ENCODE measurements around the gene B3GNT3. TPM values are rescaled to one million over a fixed set of nuclear protein-coding genes. Genes with fewer than 3 reads are reported as not detected.

Gene B3GNT3
- total and polyA plus RNA-seq, 2 of the 13 experiments (the other 11 are each of a cell fraction or from before 2014, with no cell fraction given), result 0.86 to 4.0 TPM

GRCh38 chr19:17841371-17841809 lies 46.5 kb downstream of the B3GNT3 start:
- H3K9me3 ChIP-seq (ENCODE audit: low read length), result no peaks in the 10 kb centered on the region
- in situ Hi-C loops (cut with HindIII; ENCODE audit: extremely low pct_ligation_motif_present, low pct_unique_long_range_greater_than_20kb) (no loop called here), intact Hi-C loops (cut with micrococcal nuclease; ENCODE audit: unreplicated experiment) (no loop called here)
- no peaks in the 10 kb centered on the region for H4K20me1 ChIP-seq (ENCODE audit: insufficient read depth, low read length)
- H3K4me1 ChIP-seq (ENCODE audit: insufficient read depth, low read length), result peaks cover under 1% of the 10 kb centered on the region; the same call in 1 of the 2 replicates
- no peak overlapping the region for H3K9ac ChIP-seq (ENCODE audit: insufficient read depth, low read depth, low read length)
- H3K4me3 ChIP-seq (replicated peaks in 1 of 3; ENCODE audit: insufficient read depth in 1 of 3, low read depth in 2 of 3, low read length in 3 of 3), result no peak overlapping the region
- 97% methylated on average over 20 of the region's 30 CpGs for WGBS (ENCODE audit: low lambda C conversion rate)
- H3K27me3 ChIP-seq (ENCODE audit: control insufficient read depth in 1 of 2, insufficient read depth in 2 of 2, low read length in 2 of 2), result no peaks in the 10 kb centered on the region; a peak in 1 of 5 replicates
- ChIA-PET POLR2A (interaction anchor here (1.4 kb wide), 1 partner anchor 18 kb away, joined by 3 read pairs; the partner anchor contains the start of gene RPL18A), CTCF (ENCODE audit: low intra/inter-chr PET ratio, low total read pairs) (no interaction called here)
- no peaks in the 10 kb centered on the region for H3K79me2 ChIP-seq (ENCODE audit: insufficient read depth, low read length)
- H3K4me2 ChIP-seq (ENCODE audit: low read depth, low read length), result no peak overlapping the region
- H3K36me3 ChIP-seq (replicated peaks in 1 of 2; ENCODE audit: control insufficient read depth in 1 of 2, insufficient read depth in 2 of 2, low read length in 2 of 2), result peaks cover 4 to 6% of the 10 kb centered on the region in 2 experiments; a peak in 2 of 5 replicates
- FAIRE-seq (no peak), DNase-seq (ENCODE audit: low spot score) (no peak), ATAC-seq (no peak)
- no peak overlapping the region for H2AFZ ChIP-seq (ENCODE audit: low read length)
- H3K27ac ChIP-seq (ENCODE audit: extremely low read length, insufficient read depth, low read length), result no peak overlapping the region
- BruUV-seq (replicated peaks), result no TSS peak
- no peak for TF ChIP-seq ATF6 (CRISPR knock-in tag; conservative IDR thresholded peaks at IDR 0.05)
- no peak for TF ChIP-seq KMT2B (CRISPR knock-in tag; IDR thresholded peaks at IDR 0.05)
- TF ChIP-seq, protein P1, sequence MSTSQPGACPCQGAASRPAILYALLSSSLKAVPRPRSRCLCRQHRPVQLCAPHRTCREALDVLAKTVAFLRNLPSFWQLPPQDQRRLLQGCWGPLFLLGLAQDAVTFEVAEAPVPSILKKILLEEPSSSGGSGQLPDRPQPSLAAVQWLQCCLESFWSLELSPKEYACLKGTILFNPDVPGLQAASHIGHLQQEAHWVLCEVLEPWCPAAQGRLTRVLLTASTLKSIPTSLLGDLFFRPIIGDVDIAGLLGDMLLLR (CRISPR knock-in tag; IDR thresholded peaks at IDR 0.05), result no peak
- TF ChIP-seq TAF1 (CRISPR knock-in tag; IDR thresholded peaks at IDR 0.05), result no peak
- no peak for TF ChIP-seq ELF3 (CRISPR knock-in tag; IDR thresholded peaks at IDR 0.05)

All from HepG2 (cell line).